ENCODE measurements around the gene ATMIN.

Gene ATMIN

GRCh38 chr16:81073560-81074330 is 38.1 kb downstream of the ATMIN start:
- no peak for DNase-seq

DNA sequence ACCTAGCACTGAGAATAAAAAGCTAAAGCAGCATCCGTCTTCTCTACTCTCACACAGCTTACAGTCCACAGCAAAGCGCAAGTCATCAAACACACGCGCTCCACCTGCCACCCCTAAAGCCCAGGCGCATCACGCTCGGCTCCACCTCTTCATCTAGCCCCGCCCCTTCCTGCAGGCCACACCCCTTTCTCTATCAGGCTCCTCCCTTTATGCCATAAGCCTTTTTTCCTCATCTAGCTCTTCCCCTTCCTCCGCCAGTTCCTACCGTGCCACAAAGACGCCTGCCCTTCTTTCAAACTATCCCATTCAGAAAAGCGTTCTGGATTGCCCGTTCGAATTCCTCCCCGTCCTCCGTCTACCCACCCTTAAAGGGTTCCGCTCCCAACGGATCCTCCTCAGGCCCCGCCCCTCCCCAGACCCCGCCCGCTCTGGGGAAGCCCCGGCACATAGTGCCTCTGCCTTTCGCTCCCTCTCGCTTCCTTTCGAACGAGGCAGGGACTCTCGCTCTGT is 41.0 kb downstream of the ATMIN start:
- DNase-seq: peak; percentile 92

GRCh38 chr16:81077076-81077940 is 41.7 kb downstream of the ATMIN start, which contains the start of gene C16orf46:
Gene C16orf46, minus strand, starts transcription at chr16:81077238. Its CDS starts 13,283 bp downstream, at chr16:81063955.
- peak; percentile 98 for DNase-seq

DNA sequence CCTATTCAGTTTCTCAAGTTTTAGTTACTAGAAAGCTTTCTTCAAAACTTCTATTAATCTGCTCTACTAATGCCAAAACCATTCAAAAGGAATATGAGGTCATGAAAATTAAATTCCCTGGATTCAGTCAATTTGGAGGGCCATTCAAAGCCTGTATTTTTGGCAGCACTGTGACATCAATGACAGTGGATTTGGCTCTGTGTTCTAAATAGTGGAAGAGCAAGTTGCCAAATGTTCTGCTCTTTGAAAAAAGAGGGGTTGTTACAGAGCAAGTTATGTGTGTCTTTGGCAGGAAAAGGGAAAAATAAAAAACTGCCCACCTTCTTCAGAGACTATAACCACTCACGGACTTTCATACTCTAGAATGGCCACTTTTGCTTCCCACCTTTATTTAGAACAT is 44.6 kb downstream of the ATMIN start:
- DNase-seq: no peak

GRCh38 chr16:81081014-81081413 is 45.4 kb downstream of the ATMIN start:
- DNase-seq: no peak

- no peak for DNase-seq
Measured at GRCh38 chr16:81088836-81089235, 53.2 kb downstream of the ATMIN start.

DNA sequence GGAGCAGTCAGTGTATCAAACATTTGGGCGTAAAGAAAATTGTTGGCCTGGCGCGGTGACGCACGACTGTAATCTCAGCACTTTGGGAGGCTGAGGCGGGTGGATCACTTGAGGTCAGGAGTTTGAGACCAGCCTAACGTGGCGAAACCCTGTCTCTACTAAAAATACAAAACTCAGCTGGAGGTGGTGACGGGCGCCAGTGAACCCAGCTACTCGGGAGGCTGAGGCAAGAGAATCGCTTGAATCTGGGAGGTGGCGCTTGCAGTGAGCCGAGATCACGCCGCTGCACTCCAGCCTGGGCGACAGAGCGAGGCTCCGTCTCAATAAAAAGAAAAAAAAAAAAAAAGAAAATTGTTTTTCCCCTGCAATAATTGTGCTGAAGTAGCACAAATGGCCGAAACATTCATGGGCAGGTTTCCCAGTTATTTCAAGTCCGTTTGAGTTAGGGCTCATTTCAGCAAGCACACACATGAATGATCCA is 59.2 kb downstream of the ATMIN start:
- no peak for DNase-seq

- DNase-seq: no peak
Measured at GRCh38 chr16:81095653-81095952, 60.0 kb downstream of the ATMIN start.

GRCh38 chr16:81095953-81096714 is 60.5 kb downstream of the ATMIN start, which contains the start of gene GCSH:
Gene GCSH, minus strand, starts transcription at chr16:81096395. Its CDS starts 117 bp downstream, at chr16:81096278.
- peak; percentile 99 for DNase-seq

DNA sequence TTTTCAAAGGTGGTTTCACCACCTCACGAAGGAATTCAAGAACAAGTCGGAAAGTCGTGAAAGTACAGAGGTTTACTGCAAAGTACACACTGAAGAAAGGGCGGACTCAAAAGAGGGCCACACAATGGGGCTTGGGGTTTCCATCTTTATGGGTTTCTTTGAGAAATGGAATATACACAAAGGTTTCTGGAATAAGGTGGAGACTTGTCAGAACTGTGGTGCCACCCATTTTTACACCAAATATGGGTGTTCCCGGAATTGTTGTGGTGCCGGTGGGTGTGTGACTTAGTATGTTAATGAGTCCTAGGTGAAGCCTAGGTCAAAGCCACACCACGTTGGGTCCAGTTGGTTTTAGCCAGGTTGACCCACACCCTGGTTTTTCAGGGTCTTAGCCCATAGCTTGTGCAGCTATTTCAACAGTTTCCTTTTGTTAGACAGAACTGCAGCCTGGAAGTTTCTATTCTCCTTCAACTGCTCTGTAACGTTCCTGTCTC is 61.1 kb downstream of the ATMIN start:
- peak; percentile 8 for DNase-seq

Measured in stimulated activated CD4-positive, alpha-beta T cell treated with anti-CD3 and anti-CD28 coated beads, Interleukin-4, amount 100 ng/mL, for 24 hours (primary cell).